Left ventricle myocardium inferior (tissue), 1 donor: ENCODE measurements around the gene COA7. TPM values are rescaled to one million over a fixed set of nuclear protein-coding genes. Genes with fewer than 3 reads are reported as not detected.
"Not testable (repeated sequence)": the region's sequence is repeated elsewhere in the genome, so short reads cannot be mapped to it uniquely, and the experiment has no call there.

Source experiments
- DNase-seq: peaks from one replicate; pipeline ENCODE4 v3.0.0-alpha.2; 2020
- H3K27ac ChIP-seq: fragments of 200-600 bp; replicated peaks from 2 replicates; pipeline ENCODE4 v1.8.0; 2021
- H3K27me3 ChIP-seq: fragments of 200-600 bp; 2 replicates; pipeline ENCODE4 v1.8.0; 2021; ENCODE audit warnings: low read depth
- H3K36me3 ChIP-seq: fragments of 200-600 bp; 2 replicates; pipeline ENCODE4 v1.8.0; 2021
- H3K4me1 ChIP-seq: fragments of 200-600 bp; 2 replicates; pipeline ENCODE4 v1.8.0; 2021
- H3K4me3 ChIP-seq: fragments of 200-600 bp; 2 replicates; pipeline ENCODE4 v1.8.0; 2021; ENCODE audit warnings: mild to moderate bottlenecking, moderate library complexity
- H3K9me3 ChIP-seq: fragments of 200-600 bp; replicated peaks from 2 replicates; pipeline ENCODE4 v1.8.0; 2021
- intact Hi-C: fragments of 100-400 bp; cut with micrococcal nuclease; formaldehyde crosslinking; loops from one replicate; pipeline ENCODE4 v1.11.0; 2022
- total RNA-seq: library from RNA; stranded (reverse); fragmentation: NEBNext Ultra II Directional; extraction: Animal tissue kit (Norgen Biotek cat#: 25700); gene quantifications from one replicate; pipeline ENCODE4 v1.2.1, GENCODE V29; 2021
- TF ChIP-seq, protein P1 (sequence below): fragments of 200-600 bp; IDR thresholded peaks from 2 replicates; pipeline ENCODE4 v1.8.0; 2021; ENCODE audit warnings: antibody characterized with exemption, mild to moderate bottlenecking, borderline replicate concordance
- donor health status: DM: no; HTN: yes; CAD: no; lungs with severe emphysema.

The COA7 gene
- total RNA-seq, 1 donor from 2014 or later, result 18.5 TPM

DNA sequence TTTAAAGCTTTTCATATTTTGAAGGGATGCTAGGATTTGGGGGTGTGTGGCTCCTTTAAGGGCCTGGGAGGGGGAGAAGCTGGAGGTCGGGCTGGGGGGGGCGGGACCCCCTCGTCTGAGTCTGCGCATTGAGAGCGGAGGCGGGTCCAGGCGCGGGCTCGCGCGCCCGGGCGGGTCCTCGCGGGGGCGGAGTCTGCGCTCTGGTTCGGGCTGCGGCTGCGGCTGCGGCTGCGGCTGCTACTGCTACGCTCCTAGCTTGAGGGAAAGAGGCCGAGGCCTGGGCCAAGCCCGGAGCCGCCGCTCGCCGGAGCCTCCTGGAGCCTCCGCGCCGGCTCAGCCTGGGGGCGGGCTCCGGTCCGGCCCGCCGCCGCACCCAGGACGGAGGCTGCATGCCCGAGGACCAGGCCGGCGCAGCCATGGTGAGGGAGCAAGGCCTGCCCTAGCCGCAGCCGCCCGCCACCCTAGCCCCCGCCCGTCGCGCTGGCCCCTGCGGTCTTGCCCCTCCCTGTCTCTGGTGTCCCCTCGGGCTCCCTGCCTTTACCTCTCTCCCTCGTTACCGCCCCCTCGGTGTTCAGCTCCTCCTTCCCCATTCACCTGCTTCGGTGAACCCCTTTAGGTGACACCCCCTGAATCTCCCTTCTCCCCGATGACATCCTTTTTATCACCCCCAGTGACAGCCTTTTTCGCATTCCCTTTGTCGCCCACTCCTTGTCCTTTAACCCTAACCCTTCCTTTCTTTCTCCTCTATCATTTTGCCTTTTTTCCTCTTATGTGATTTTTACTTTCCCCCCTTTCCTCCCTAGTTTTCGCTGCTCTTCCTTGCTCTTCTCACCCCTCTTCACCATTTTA lies 28.3 kb upstream of the COA7 start, which contains the start of gene ZYG11B:
Gene ZYG11B, plus strand, starts transcription at position 189 of the 849 bp plus-strand sequence. Its CDS starts 201 bp downstream, at position 390.
- H3K27ac ChIP-seq, result peak within 1 kb of the TSS; percentile 93
- no peaks in the 10 kb centered on the region for H3K36me3 ChIP-seq
- H3K4me1 ChIP-seq, result peaks cover 44% of the 10 kb centered on the region
- H3K4me3 ChIP-seq, result peak within 1 kb of the TSS; percentile 96
- intact Hi-C loops, result no loop called here
- no peaks in the 10 kb centered on the region for H3K27me3 ChIP-seq
- H3K9me3 ChIP-seq, result no peaks in the 10 kb centered on the region
- peak; percentile 91 for DNase-seq
- TF ChIP-seq, protein P1, sequence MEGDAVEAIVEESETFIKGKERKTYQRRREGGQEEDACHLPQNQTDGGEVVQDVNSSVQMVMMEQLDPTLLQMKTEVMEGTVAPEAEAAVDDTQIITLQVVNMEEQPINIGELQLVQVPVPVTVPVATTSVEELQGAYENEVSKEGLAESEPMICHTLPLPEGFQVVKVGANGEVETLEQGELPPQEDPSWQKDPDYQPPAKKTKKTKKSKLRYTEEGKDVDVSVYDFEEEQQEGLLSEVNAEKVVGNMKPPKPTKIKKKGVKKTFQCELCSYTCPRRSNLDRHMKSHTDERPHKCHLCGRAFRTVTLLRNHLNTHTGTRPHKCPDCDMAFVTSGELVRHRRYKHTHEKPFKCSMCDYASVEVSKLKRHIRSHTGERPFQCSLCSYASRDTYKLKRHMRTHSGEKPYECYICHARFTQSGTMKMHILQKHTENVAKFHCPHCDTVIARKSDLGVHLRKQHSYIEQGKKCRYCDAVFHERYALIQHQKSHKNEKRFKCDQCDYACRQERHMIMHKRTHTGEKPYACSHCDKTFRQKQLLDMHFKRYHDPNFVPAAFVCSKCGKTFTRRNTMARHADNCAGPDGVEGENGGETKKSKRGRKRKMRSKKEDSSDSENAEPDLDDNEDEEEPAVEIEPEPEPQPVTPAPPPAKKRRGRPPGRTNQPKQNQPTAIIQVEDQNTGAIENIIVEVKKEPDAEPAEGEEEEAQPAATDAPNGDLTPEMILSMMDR, result no peak

- no peak for DNase-seq
- Histone ChIP-seq H3K9me3 (no peaks in the 10 kb centered on the region), H3K36me3 (no peaks in the 10 kb centered on the region), H3K4me1 (peaks cover 44% of the 10 kb centered on the region), H3K27ac (peak overlapping the region; percentile 93), H3K4me3 (peak overlapping the region; percentile 96), H3K27me3 (no peaks in the 10 kb centered on the region)
- TF ChIP-seq, protein P1, result no peak
- intact Hi-C loops, result no loop called here
Observed at GRCh38 chr1:52725903-52726264, 27.7 kb upstream of the COA7 start.

- peaks cover 25% of the 10 kb centered on the region for H3K4me1 ChIP-seq
- no peaks in the 10 kb centered on the region for H3K27me3 ChIP-seq
- no peaks in the 10 kb centered on the region for H3K36me3 ChIP-seq
- no peak for DNase-seq
- H3K9me3 ChIP-seq, result no peaks in the 10 kb centered on the region
- no peak overlapping the region for H3K27ac ChIP-seq
- intact Hi-C loops, result no loop called here
- no peak overlapping the region for H3K4me3 ChIP-seq
- TF ChIP-seq, protein P1, result no peak
Observed at GRCh38 chr1:52723260-52723659, 25.1 kb upstream of the COA7 start.

DNA sequence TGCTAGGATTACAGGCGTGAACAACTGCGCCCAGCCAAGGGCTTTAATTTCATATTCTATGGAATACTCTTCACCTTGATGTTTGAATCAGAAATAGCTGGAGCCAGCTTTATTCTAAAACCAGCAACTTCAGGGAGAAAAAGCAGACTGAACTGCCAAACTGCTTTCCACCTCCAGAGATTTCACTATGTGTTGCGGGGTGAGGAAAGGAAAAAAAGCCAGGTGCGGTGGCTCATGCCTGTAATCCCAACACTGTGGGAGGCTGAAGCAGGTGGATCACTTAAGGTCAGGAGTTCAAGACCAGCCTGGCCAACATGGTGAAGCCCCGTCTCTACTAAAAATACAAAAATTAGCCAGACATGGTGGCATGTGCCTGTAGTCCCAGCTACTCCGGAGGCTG lies 17.1 kb upstream of the COA7 start:
- intact Hi-C loops, H3K4me1 ChIP-seq, H3K36me3 ChIP-seq, H3K27me3 ChIP-seq, H3K27ac ChIP-seq, DNase-seq, H3K4me3 ChIP-seq, H3K9me3 ChIP-seq: not testable (repeated sequence)

DNA sequence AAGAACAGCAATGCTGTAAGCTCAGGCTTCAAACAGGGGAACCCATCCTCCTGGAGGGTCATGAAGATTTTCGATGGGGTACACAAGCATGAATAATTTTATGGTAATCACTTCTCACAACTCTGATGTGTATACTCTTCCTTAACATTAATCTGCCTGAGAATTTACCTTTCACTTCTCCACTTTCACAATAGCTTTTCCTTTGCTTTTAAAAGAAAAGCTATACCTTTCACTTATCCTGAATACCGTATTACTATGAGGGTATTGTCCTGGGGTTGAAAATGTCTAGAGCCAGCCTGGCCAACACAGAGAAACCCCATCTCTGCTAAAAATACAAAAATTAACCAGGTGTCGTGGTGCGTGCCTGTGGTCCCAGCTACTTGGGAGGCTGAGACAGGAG lies 15.4 kb upstream of the COA7 start:
- no peaks in the 10 kb centered on the region for H3K27me3 ChIP-seq
- intact Hi-C loops, result no loop called here
- H3K27ac ChIP-seq, result no peak overlapping the region
- TF ChIP-seq, protein P1, result no peak
- H3K36me3 ChIP-seq, result no peaks in the 10 kb centered on the region
- no peak overlapping the region for H3K4me3 ChIP-seq
- no peaks in the 10 kb centered on the region for H3K9me3 ChIP-seq
- peaks cover 1% of the 10 kb centered on the region for H3K4me1 ChIP-seq
- DNase-seq, result no peak

DNA sequence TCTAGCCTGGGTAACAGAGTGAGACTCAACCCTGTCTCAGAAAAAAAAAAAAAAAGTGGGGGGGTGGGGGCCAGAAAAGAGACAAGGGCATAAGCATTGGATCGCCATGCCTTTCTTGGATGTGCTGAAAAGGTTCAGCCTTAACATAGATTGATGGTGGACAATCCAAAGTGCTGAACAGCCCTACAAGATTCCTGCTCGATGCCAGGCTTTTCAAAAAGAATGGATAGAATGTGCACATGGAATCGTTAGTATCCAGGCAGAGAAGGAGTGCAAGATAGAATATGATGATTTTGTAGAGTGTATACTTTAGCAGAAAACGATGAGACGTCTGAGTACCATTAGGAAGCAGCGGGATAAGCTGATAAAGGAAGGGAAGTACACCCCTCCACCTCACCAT lies 10.9 kb upstream of the COA7 start:
- DNase-seq, result no peak
- Histone ChIP-seq H3K27ac (no peak overlapping the region), H3K9me3 (no peaks in the 10 kb centered on the region), H3K4me1 (peaks cover 17% of the 10 kb centered on the region), H3K27me3 (no peaks in the 10 kb centered on the region), H3K36me3 (no peaks in the 10 kb centered on the region), H3K4me3 (no peak overlapping the region)
- intact Hi-C loops, result no loop called here
- TF ChIP-seq, protein P1, result no peak
